Measurements from ENCODE around the gene ADGRE2. TPM values are rescaled to one million over a fixed set of nuclear protein-coding genes. Genes with fewer than 3 reads are reported as not detected.

The ADGRE2 gene
- polyA plus RNA-seq, 2 of the 4 experiments (the other 2 are of a cell fraction): 0.39 to 0.47 TPM

DNA sequence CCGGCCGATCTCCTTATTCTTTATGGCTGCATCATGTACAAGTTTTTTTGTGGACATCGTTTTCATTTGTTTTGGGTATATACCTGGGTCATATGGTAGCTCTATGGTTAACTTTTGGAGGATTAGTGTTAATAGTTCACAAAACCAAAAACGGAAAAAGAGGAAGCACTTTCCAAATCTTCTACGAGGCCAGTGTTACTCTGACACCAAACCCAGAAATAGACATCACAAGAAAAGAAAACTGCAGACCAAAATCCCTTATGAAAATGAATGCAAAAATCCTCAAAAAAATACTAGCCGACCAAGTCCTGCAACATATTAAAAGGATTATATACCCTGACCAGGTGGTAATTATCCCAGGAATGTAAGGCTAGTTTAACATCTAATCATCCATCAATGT is 29.8 kb downstream of the ADGRE2 start:
- Histone ChIP-seq H3K4me2 (no peak overlapping the region), H3K9me3 (no peaks in the 10 kb centered on the region), H3K27ac (no peak overlapping the region), H3K4me3 (no peak overlapping the region), H3K4me1 (no peaks in the 10 kb centered on the region)
- TF ChIP-seq, protein P1, sequence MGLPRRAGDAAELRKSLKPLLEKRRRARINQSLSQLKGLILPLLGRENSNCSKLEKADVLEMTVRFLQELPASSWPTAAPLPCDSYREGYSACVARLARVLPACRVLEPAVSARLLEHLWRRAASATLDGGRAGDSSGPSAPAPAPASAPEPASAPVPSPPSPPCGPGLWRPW (IDR thresholded peaks at IDR 0.05): no peak
- ATAC-seq: no peak
- FAIRE-seq: no peak
- POLR2A ChIA-PET: no interaction called here
- CTCF ChIA-PET: no interaction called here
- 43% methylated on average over 6 of the region's 6 CpGs for WGBS (ENCODE audit: missing lambda C conversion rate)
- no peak for DNase-seq (ENCODE audit: low read depth in 1 of 2, low spot score in 1 of 2)

DNA sequence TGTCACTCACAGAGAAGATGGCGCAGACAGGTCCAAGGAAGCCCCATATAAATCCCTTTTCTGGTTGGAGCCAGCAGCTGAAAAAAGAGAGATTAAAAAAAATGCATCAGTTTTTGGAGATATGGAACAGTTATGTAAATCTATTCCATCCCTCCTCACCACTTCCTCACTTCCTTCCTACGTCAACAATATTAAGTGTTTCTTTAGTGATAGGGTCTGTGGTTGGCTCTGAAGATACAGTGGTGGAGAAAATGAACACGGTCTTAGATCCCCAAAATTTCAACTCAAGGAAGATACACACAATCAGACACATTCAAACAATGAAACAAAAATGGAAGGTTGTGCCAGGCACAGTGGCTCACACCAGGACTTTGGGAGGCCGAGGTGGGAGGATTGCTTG is 31.5 kb downstream of the ADGRE2 start:
- H3K9me3 ChIP-seq: no peaks in the 10 kb centered on the region; the same call in 2 of the 3 replicates
- H3K4me1 ChIP-seq: no peaks in the 10 kb centered on the region
- FAIRE-seq: no peak
- no peak overlapping the region for H3K27ac ChIP-seq
- no peak for DNase-seq (ENCODE audit: low read depth in 1 of 2, low spot score in 1 of 2)
- 71% methylated on average over 4 of the region's 4 CpGs for WGBS (ENCODE audit: missing lambda C conversion rate)
- TF ChIP-seq MAZ (IDR thresholded peaks at IDR 0.05; ENCODE audit: borderline replicate concordance, low read depth, low read length): no peak
- no peak overlapping the region for H3K4me3 ChIP-seq
- ChIA-PET CTCF (no interaction called here), POLR2A (no interaction called here)
- H3K4me2 ChIP-seq: no peak overlapping the region
- ATAC-seq: no peak

DNA sequence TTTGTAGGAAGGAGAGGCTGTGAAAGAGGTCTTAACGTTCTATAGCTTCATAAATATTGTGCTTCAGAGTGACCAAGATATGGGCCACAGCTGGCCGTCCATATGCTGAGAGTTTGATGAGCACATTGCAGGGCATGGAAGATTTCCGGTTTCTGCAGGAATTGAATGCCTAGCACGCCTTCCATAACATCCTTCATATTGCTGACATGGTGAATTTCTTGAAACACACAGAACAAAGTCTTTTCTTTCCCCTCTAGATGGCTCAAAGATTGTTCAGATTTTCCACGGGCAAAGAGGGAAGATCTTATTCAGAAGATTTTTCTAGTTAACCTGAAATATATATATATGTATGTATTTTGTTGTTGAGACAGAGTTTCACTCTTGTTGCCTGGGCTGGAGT is 42.4 kb downstream of the ADGRE2 start:
- FAIRE-seq: no peak
- ChIA-PET CTCF (no interaction called here), POLR2A (no interaction called here)
- 47% methylated on average over 5 of the region's 5 CpGs for WGBS (ENCODE audit: missing lambda C conversion rate)
- TF ChIP-seq EP300 (IDR thresholded peaks at IDR 0.05) (no peak), MAFK (IDR thresholded peaks at IDR 0.05; ENCODE audit: partially characterized antibody) (peak; percentile 50)
- TF ChIP-seq, protein P1 (IDR thresholded peaks at IDR 0.05): no peak
- no peak for ATAC-seq
- Histone ChIP-seq H3K4me3 (no peak overlapping the region), H3K4me2 (no peak overlapping the region), H3K27ac (no peak overlapping the region), H3K9me3 (peaks cover 13% of the 10 kb centered on the region), H3K4me1 (no peaks in the 10 kb centered on the region)
- no peak for DNase-seq (ENCODE audit: low read depth in 1 of 2, low spot score in 1 of 2)

DNA sequence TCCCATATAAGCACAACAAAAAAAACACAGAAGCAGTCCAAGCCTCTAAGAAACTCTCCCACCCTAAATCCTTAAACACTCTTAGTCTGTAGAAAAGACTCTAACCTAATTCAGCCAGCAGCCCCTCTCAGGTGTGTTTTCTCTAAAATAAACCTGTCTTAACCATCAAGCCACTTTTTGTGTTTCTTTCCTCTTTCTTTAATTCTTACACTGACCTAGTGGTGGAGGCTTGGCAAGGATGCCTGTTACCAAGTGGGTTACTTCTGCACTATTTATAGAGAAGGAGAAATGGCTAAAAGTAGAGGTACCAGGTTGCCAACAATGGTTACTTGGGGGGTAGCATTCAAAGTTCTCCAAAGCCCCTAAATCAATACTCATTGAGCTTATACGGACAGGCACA is 44.8 kb downstream of the ADGRE2 start:
- ATAC-seq (no peak), FAIRE-seq (no peak), DNase-seq (ENCODE audit: low read depth in 1 of 2, low spot score in 1 of 2) (no peak)
- CTCF ChIA-PET: no interaction called here
- WGBS (ENCODE audit: missing lambda C conversion rate): 92% methylated on average over 1 of the region's 1 CpG
- no peak overlapping the region for H3K27ac ChIP-seq
- POLR2A ChIA-PET: no interaction called here
- no peak overlapping the region for H3K4me3 ChIP-seq
- peaks cover 35% of the 10 kb centered on the region for H3K9me3 ChIP-seq
- H3K4me2 ChIP-seq: no peak overlapping the region
- no peaks in the 10 kb centered on the region for H3K4me1 ChIP-seq
- TF ChIP-seq HOXB13 (CRISPR knock-in tag; IDR thresholded peaks at IDR 0.05; ENCODE audit: low read depth) (no peak), SMC3 (IDR thresholded peaks at IDR 0.05) (no peak), CBX2 (IDR thresholded peaks at IDR 0.05; ENCODE audit: borderline replicate concordance, low read depth) (no peak), TP53 (CRISPR knock-in tag; IDR thresholded peaks at IDR 0.05) (no peak), ZFP36 (IDR thresholded peaks at IDR 0.05; ENCODE audit: borderline replicate concordance, partially characterized antibody) (no peak), HEYL (CRISPR knock-in tag; IDR thresholded peaks at IDR 0.05) (no peak)
- TF ChIP-seq, protein P2, sequence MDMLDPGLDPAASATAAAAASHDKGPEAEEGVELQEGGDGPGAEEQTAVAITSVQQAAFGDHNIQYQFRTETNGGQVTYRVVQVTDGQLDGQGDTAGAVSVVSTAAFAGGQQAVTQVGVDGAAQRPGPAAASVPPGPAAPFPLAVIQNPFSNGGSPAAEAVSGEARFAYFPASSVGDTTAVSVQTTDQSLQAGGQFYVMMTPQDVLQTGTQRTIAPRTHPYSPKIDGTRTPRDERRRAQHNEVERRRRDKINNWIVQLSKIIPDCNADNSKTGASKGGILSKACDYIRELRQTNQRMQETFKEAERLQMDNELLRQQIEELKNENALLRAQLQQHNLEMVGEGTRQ (IDR thresholded peaks at IDR 0.05): no peak

DNA sequence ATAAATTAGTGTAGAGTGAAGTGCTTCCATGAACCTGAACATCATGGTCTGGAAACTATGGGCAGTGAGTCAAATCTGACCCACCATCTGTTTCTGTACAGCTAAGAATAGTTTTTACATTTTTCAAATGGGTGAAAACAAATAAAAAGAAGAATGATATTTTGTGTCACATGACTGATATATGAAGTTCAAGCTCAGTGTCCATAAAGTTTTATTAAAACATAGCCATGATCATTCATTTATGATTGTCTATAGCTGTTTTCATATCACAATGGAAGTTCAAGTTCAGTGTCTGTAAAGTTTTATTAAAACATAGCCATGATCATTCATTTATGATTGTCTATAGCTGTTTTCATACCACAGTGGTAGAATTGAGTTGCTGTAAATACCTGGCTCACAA is 45.9 kb downstream of the ADGRE2 start:
- POLR2A ChIA-PET: no interaction called here
- no peak for FAIRE-seq
- ATAC-seq: no peak
- no peaks in the 10 kb centered on the region for H3K4me1 ChIP-seq
- no peak overlapping the region for H3K4me3 ChIP-seq
- H3K4me2 ChIP-seq: no peak overlapping the region
- TF ChIP-seq HOXA7 (CRISPR knock-in tag; IDR thresholded peaks at IDR 0.05) (no peak), ZFP36 (IDR thresholded peaks at IDR 0.05; ENCODE audit: borderline replicate concordance, partially characterized antibody) (no peak), POLR2A (IDR thresholded peaks at IDR 0.05; ENCODE audit: low read length) (no peak)
- CTCF ChIA-PET: no interaction called here
- no peak for DNase-seq (ENCODE audit: low read depth in 1 of 2, low spot score in 1 of 2)
- H3K9me3 ChIP-seq: peaks cover 39% of the 10 kb centered on the region
- H3K27ac ChIP-seq: no peak overlapping the region

DNA sequence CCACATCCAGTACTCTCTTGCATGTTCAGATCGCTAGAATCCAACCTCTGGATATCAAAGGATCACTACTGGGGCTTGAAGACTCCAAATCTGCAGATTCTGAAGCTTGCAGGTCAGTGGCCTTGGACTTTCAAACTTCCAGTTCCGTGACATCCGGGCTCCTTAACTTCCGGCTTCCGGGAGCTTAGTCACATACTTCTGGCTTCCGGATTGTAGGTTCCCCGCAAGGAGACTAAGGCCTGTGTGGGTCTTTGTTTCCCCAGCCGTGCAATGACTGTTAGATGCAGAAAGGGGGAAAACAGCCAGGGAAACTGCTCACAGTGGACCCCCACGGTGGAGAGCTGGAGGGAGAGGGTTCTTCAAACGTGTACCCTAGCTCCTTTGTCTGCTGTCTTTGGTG is 47.2 kb downstream of the ADGRE2 start:
- DNase-seq (ENCODE audit: low read depth in 1 of 2, low spot score in 1 of 2) (peak; percentile 14 to 37), ATAC-seq (no peak), FAIRE-seq (no peak)
- Histone ChIP-seq H3K4me1 (no peaks in the 10 kb centered on the region), H3K27ac (no peak overlapping the region), H3K9me3 (peaks cover 42% of the 10 kb centered on the region), H3K4me3 (peak overlapping the region; percentile 29; the same call in 1 of the 3 replicates), H3K4me2 (peak overlapping the region; percentile 42; the same call in 2 of the 3 replicates)
- 7% methylated on average over 4 of the region's 10 CpGs for WGBS (ENCODE audit: missing lambda C conversion rate)
- POLR2A ChIA-PET: no interaction called here
- CTCF ChIA-PET: interaction anchor here (0.6 kb wide), 1 partner anchor 823 kb away, joined by 5 read pairs; no protein-coding TSS in a partner anchor
- TF ChIP-seq KDM5A (IDR thresholded peaks at IDR 0.05) (no peak), HEYL (CRISPR knock-in tag; IDR thresholded peaks at IDR 0.05) (no peak), CHD2 (IDR thresholded peaks at IDR 0.05; ENCODE audit: low read length, partially characterized antibody) (no peak), HOXB5 (CRISPR knock-in tag; IDR thresholded peaks at IDR 0.05) (no peak), CEBPB (IDR thresholded peaks at IDR 0.05) (no peak), HDAC2 (IDR thresholded peaks at IDR 0.05) (no peak), RAD21 (conservative IDR thresholded peaks at IDR 0.05 in 1 of 2, IDR thresholded peaks at IDR 0.05 in 1 of 2) (no peak), ZFP36 (IDR thresholded peaks at IDR 0.05; ENCODE audit: borderline replicate concordance, partially characterized antibody) (no peak)
- TF ChIP-seq, protein P3, sequence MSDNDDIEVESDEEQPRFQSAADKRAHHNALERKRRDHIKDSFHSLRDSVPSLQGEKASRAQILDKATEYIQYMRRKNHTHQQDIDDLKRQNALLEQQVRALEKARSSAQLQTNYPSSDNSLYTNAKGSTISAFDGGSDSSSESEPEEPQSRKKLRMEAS (IDR thresholded peaks at IDR 0.05): no peak
- TF ChIP-seq, protein P4, sequence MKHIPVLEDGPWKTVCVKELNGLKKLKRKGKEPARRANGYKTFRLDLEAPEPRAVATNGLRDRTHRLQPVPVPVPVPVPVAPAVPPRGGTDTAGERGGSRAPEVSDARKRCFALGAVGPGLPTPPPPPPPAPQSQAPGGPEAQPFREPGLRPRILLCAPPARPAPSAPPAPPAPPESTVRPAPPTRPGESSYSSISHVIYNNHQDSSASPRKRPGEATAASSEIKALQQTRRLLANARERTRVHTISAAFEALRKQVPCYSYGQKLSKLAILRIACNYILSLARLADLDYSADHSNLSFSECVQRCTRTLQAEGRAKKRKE (CRISPR knock-in tag; IDR thresholded peaks at IDR 0.05; ENCODE audit: low read depth): no peak
- TF ChIP-seq, protein P5, sequence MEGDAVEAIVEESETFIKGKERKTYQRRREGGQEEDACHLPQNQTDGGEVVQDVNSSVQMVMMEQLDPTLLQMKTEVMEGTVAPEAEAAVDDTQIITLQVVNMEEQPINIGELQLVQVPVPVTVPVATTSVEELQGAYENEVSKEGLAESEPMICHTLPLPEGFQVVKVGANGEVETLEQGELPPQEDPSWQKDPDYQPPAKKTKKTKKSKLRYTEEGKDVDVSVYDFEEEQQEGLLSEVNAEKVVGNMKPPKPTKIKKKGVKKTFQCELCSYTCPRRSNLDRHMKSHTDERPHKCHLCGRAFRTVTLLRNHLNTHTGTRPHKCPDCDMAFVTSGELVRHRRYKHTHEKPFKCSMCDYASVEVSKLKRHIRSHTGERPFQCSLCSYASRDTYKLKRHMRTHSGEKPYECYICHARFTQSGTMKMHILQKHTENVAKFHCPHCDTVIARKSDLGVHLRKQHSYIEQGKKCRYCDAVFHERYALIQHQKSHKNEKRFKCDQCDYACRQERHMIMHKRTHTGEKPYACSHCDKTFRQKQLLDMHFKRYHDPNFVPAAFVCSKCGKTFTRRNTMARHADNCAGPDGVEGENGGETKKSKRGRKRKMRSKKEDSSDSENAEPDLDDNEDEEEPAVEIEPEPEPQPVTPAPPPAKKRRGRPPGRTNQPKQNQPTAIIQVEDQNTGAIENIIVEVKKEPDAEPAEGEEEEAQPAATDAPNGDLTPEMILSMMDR (IDR thresholded peaks at IDR 0.05): no peak
